GM18520 (cell line): ENCODE results near the gene FPGS.

Experiments used
- ATAC-seq: cut with Tn5 transposase; IDR thresholded peaks from one replicate; pipeline ENCODE4 v1.9.1; 2021; ENCODE audit not compliant: unreplicated experiment

FPGS gene

GRCh38 chr9:127856094-127856728 is 53.5 kb downstream of the FPGS start:
- no peak for ATAC-seq

GRCh38 chr9:127856729-127857116 is 54.0 kb downstream of the FPGS start:
- no peak for ATAC-seq

- ATAC-seq, result no peak
Observed at GRCh38 chr9:127857278-127857677, 54.6 kb downstream of the FPGS start.

GRCh38 chr9:127858041-127858512 is 55.4 kb downstream of the FPGS start:
- ATAC-seq, result no peak

- ATAC-seq, result no peak
Observed at GRCh38 chr9:127860260-127860659, 57.6 kb downstream of the FPGS start.

GRCh38 chr9:127860779-127861178 is 58.1 kb downstream of the FPGS start:
- no peak for ATAC-seq

DNA sequence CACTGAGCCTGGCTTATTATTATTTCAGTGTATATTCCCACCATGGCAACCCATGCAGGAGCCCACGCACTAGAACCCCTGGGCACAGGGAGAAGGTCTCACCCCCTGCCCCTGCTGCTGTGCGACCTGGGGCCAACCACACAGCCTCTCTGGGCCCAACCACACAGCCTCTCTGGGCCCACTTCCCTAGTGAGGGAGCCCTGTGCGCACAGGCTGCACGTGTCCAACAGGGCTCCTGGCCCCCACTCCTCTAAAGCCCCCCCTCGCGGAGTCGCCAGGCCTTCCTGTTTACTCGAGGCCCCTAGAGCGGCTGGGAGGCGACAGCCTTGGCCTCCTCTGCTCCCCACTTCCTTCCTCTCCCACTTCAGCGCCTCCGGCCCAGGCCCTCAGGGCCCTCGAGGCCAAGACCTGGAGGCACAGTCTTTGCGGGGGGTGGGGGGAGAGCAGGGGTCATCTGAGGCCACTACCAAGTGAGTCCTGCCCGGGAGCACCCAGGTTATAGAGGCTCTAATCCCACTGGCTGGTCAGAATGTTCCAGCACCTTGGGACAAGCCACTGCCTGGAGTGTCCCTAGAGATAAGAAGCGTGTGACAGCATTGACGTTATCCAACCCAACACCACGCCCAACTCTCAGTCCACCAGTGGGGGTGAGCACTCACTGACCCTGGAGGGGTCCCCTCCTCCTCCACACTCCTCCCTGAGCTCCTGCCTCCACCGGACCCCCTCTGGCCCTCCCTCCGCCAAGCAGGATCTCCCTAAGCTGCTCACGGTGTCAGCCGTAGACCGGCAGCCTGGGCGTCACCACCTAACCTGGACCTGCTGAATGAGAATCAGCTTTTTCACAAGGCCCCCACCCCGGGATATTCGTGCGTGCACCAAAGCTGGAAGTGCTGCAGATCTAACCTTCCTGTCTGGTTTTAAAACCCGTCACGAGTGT is 59.7 kb downstream of the FPGS start:
- ATAC-seq, result no peak

DNA sequence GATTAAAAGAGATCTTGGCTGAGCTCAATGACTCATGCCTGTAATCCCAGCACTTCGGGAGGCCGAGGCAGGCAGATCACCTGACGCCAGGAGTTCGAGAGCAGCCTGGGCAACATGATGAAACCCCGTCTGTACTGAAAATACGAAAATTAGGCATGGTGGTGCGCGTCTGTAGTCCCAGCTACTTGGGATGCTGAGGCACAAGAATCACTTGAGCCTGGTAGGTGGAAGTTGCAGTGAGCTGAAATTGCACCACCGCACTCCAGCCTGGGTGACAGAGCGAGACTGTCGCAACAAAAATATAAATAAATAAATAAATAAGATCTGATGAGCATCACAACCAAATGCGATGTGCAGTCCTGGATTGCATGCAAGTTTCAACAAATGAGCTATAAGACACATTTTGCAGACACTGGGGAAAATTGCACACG is 60.5 kb downstream of the FPGS start:
- no peak for ATAC-seq
